ENCODE data around the gene TRIM26. TPM values are rescaled to one million over a fixed set of nuclear protein-coding genes. Genes with fewer than 3 reads are reported as not detected.

Gene TRIM26
- total and polyA plus RNA-seq, 2 of the 13 experiments (the other 11 are each of a cell fraction or from before 2014, with no cell fraction given), result 27.1 to 38.7 TPM

DNA sequence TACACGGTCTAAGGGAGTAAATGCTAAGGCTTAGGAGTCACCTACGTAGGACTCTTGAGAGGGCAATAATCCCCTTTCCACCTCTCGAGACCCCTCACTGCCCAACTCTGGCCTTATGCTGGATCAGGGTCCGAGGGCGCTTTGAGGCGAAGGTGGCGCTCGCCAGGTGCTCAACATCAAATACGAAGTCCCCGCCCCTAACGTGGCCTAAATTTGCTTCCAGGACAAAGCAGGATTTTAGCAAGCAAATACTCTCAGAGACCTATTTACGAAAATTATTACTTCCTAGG, 406 bp upstream of the TRIM26 start (continued):
- TF ChIP-seq, protein P1, sequence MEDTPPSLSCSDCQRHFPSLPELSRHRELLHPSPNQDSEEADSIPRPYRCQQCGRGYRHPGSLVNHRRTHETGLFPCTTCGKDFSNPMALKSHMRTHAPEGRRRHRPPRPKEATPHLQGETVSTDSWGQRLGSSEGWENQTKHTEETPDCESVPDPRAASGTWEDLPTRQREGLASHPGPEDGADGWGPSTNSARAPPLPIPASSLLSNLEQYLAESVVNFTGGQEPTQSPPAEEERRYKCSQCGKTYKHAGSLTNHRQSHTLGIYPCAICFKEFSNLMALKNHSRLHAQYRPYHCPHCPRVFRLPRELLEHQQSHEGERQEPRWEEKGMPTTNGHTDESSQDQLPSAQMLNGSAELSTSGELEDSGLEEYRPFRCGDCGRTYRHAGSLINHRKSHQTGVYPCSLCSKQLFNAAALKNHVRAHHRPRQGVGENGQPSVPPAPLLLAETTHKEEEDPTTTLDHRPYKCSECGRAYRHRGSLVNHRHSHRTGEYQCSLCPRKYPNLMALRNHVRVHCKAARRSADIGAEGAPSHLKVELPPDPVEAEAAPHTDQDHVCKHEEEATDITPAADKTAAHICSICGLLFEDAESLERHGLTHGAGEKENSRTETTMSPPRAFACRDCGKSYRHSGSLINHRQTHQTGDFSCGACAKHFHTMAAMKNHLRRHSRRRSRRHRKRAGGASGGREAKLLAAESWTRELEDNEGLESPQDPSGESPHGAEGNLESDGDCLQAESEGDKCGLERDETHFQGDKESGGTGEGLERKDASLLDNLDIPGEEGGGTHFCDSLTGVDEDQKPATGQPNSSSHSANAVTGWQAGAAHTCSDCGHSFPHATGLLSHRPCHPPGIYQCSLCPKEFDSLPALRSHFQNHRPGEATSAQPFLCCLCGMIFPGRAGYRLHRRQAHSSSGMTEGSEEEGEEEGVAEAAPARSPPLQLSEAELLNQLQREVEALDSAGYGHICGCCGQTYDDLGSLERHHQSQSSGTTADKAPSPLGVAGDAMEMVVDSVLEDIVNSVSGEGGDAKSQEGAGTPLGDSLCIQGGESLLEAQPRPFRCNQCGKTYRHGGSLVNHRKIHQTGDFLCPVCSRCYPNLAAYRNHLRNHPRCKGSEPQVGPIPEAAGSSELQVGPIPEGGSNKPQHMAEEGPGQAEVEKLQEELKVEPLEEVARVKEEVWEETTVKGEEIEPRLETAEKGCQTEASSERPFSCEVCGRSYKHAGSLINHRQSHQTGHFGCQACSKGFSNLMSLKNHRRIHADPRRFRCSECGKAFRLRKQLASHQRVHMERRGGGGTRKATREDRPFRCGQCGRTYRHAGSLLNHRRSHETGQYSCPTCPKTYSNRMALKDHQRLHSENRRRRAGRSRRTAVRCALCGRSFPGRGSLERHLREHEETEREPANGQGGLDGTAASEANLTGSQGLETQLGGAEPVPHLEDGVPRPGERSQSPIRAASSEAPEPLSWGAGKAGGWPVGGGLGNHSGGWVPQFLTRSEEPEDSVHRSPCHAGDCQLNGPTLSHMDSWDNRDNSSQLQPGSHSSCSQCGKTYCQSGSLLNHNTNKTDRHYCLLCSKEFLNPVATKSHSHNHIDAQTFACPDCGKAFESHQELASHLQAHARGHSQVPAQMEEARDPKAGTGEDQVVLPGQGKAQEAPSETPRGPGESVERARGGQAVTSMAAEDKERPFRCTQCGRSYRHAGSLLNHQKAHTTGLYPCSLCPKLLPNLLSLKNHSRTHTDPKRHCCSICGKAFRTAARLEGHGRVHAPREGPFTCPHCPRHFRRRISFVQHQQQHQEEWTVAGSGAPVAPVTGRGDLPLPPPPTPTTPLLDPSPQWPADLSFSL (CRISPR knock-in tag; IDR thresholded peaks at IDR 0.05), result no peak
- TF ChIP-seq NR3C1 (CRISPR knock-in tag; IDR thresholded peaks at IDR 0.05) (no peak), E2F1 (CRISPR knock-in tag; IDR thresholded peaks at IDR 0.05) (peak; percentile 87), ZNF678 (CRISPR knock-in tag; IDR thresholded peaks at IDR 0.05) (no peak), ARNTL (CRISPR knock-in tag; IDR thresholded peaks at IDR 0.05) (no peak), AGO1 (IDR thresholded peaks at IDR 0.05; ENCODE audit: low read depth, low read length, poor library complexity, severe bottlenecking) (no peak), CC2D1A (CRISPR knock-in tag; IDR thresholded peaks at IDR 0.05) (no peak), KDM5A (IDR thresholded peaks at IDR 0.05; ENCODE audit: borderline replicate concordance, low read length) (no peak), ZNF124 (CRISPR knock-in tag; IDR thresholded peaks at IDR 0.05) (no peak), RXRA (CRISPR knock-in tag; IDR thresholded peaks at IDR 0.05) (no peak)
- TF ChIP-seq, protein P2, sequence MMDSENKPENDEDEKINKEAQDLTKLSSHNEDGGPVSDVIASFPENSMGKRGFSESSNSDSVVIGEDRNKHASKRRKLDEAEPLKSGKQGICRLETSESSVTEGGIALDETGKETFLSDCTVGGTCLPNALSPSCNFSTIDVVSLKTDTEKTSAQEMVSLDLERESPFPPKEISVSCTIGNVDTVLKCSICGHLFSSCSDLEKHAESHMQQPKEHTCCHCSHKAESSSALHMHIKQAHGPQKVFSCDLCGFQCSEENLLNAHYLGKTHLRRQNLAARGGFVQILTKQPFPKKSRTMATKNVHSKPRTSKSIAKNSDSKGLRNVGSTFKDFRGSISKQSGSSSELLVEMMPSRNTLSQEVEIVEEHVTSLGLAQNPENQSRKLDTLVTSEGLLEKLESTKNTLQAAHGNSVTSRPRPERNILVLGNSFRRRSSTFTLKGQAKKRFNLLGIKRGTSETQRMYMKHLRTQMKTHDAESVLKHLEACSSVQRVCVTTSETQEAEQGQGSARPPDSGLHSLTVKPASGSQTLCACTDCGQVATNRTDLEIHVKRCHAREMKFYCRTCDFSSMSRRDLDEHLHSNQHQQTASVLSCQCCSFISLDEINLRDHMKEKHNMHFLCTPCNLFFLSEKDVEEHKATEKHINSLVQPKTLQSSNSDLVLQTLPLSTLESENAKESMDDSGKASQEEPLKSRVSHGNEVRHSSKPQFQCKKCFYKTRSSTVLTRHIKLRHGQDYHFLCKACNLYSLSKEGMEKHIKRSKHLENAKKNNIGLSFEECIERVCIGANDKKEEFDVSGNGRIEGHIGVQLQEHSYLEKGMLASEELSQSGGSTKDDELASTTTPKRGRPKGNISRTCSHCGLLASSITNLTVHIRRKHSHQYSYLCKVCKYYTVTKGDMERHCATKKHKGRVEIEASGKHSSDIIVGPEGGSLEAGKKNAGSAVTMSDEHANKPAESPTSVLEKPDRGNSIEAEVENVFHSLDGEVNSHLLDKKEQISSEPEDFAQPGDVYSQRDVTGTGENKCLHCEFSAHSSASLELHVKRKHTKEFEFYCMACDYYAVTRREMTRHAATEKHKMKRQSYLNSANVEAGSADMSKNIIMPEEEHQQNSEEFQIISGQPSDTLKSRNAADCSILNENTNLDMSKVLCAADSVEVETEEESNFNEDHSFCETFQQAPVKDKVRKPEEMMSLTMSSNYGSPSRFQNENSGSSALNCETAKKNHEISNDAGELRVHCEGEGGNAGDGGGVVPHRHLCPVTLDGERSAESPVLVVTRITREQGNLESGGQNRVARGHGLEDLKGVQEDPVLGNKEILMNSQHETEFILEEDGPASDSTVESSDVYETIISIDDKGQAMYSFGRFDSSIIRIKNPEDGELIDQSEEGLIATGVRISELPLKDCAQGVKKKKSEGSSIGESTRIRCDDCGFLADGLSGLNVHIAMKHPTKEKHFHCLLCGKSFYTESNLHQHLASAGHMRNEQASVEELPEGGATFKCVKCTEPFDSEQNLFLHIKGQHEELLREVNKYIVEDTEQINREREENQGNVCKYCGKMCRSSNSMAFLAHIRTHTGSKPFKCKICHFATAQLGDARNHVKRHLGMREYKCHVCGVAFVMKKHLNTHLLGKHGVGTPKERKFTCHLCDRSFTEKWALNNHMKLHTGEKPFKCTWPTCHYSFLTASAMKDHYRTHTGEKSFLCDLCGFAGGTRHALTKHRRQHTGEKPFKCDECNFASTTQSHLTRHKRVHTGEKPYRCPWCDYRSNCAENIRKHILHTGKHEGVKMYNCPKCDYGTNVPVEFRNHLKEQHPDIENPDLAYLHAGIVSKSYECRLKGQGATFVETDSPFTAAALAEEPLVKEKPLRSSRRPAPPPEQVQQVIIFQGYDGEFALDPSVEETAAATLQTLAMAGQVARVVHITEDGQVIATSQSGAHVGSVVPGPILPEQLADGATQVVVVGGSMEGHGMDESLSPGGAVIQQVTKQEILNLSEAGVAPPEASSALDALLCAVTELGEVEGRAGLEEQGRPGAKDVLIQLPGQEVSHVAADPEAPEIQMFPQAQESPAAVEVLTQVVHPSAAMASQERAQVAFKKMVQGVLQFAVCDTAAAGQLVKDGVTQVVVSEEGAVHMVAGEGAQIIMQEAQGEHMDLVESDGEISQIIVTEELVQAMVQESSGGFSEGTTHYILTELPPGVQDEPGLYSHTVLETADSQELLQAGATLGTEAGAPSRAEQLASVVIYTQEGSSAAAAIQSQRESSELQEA (CRISPR knock-in tag; IDR thresholded peaks at IDR 0.05; ENCODE audit: not compliant biosample characterization), result no peak
- TF ChIP-seq, protein P3, sequence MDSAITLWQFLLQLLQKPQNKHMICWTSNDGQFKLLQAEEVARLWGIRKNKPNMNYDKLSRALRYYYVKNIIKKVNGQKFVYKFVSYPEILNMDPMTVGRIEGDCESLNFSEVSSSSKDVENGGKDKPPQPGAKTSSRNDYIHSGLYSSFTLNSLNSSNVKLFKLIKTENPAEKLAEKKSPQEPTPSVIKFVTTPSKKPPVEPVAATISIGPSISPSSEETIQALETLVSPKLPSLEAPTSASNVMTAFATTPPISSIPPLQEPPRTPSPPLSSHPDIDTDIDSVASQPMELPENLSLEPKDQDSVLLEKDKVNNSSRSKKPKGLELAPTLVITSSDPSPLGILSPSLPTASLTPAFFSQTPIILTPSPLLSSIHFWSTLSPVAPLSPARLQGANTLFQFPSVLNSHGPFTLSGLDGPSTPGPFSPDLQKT (CRISPR knock-in tag; IDR thresholded peaks at IDR 0.05; ENCODE audit: borderline replicate concordance), result no peak
- TF ChIP-seq, protein P4, sequence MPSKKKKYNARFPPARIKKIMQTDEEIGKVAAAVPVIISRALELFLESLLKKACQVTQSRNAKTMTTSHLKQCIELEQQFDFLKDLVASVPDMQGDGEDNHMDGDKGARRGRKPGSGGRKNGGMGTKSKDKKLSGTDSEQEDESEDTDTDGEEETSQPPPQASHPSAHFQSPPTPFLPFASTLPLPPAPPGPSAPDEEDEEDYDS (CRISPR knock-in tag; IDR thresholded peaks at IDR 0.05), result no peak
